Measurements from ENCODE around the gene EOMES.
"Not testable (repeated sequence)": the region's sequence is repeated elsewhere in the genome, so short reads cannot be mapped to it uniquely, and the experiment has no call there.

EOMES gene

DNA sequence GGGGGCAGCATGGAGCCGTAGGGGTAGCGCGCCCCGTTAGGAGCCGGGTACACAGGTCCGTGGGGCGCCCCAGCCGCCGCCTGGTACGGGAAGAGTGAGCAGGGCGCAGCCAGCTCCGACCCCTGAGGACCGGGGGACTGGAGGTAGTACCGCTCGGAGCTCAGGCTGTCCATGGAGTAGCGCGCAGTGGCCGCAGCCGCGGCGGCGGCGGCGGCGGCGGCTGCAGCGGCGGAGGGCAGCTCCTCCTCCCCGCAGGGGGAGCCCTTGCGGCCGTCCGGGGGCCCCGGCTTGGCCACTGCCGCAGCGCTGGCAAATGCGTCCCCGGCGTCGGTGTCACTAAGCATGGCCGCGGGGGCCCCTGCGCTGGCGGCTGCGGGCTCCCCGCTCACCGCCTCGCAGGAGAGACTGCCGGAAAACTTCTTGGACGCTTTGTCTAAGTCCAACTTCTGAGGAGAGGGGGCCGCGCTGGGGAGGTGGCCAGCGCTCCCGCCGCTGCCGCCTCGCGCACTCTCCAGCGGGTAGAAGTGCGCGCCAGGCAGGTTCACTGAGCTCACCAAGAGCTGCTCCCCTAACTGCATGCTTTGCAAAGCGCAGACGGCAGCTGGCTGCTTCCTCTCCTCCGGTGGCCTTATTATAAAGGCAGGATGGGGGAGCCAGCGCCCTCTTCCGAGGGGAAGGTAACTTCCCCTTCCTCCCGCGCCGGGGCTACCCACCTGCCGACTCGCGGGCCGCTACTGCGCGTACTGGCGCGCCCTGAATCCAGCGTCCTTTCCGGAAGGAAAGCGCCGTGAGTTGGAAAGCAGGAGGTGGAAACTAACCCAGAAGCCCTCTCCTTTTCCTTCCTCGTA lies at the start of gene EOMES:
Gene EOMES (minus strand): TSS at position 607 of the 848 bp plus-strand sequence. CDS start 29 bp downstream, at position 578.
- no peak for DNase-seq (ENCODE audit: low spot score)

GRCh38 chr3:27770384-27770783 lies 48.3 kb upstream of the EOMES start:
- DNase-seq (ENCODE audit: low spot score): not testable (repeated sequence)

GRCh38 chr3:27767000-27767399 lies 44.9 kb upstream of the EOMES start:
- DNase-seq (ENCODE audit: low spot score): no peak

DNA sequence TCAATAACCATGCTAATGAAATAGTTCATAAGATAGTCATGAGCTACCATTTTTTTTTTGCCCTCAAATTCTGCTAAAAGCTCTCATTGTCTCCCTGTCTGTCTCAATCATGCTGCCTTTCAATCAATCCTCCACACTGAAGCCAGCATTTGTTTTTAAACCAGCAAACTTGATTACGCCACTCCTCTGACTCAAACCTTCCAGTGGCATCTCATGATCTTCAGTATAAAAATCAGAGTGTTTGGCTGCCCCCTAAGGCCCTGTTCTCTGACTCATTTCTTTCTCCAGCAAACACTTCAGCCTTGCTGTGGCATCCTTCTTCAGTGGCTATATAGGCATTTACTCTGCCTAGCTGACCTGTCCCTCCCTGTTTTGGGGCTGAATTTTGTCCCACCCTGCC lies 36.0 kb upstream of the EOMES start:
- DNase-seq (ENCODE audit: low spot score): no peak

- DNase-seq (ENCODE audit: low spot score): no peak
These were observed 34.8 kb upstream of the EOMES start for GRCh38 chr3:27756877-27757276.

DNA sequence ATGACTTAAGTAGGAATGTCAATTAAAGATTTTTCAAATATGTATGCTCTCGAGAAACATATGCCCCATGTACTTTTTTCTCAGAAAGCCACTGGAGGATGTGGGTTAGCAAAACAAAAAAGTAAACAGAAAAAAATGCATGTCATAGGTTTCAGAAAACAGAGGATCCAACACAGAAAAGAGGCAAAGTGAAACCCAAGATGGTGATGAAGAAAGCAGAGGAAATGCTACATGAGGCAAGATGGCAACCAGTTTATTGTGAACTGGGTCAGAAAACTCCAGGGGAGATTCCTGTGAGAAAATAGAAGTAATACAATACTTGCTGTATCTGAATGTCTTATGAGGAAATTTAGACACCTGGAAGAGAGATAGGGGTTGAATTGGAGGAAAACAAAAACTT lies 30.8 kb upstream of the EOMES start:
- no peak for DNase-seq (ENCODE audit: low spot score)

DNA sequence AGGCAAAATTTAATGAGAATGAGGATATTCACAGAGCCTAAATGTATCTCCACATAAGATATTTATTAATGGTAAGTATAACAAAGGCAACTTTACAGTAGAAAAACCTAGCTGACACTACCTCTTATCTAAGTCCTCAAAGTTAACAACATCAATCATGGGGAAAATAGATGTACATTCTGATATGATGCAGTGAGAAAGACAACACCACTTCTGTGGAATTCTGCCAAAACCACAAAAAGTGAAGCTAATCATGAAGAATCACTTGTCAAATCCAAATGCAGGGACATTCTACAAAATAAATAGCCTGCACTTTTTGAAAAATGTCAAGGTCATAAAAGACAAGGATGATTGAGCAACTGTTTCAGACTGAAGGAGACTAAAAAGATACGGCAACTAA lies 27.5 kb upstream of the EOMES start:
- DNase-seq (ENCODE audit: low spot score): no peak

- DNase-seq (ENCODE audit: low spot score): no peak
These were observed 24.7 kb upstream of the EOMES start for GRCh38 chr3:27746838-27747237.

DNA sequence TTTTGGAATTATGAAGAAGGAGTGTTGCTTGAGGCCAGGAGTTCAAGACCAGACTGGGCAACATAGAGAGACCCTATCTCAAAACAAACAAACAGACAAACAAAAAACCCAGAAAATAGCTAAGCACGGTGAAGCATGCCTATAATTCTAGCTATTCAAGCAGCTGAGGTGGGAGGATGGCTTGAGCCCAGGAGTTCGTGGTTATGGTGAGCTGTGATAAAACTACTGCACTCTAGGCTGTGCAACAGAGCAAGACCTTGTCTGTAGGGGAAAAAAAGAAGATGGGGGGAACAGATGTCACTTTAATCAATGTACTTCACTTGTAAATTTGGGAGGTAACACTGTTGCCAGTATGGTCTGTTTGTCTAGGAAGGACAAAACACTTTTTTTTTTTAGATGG lies 18.7 kb upstream of the EOMES start:
- DNase-seq (ENCODE audit: low spot score): no peak

DNA sequence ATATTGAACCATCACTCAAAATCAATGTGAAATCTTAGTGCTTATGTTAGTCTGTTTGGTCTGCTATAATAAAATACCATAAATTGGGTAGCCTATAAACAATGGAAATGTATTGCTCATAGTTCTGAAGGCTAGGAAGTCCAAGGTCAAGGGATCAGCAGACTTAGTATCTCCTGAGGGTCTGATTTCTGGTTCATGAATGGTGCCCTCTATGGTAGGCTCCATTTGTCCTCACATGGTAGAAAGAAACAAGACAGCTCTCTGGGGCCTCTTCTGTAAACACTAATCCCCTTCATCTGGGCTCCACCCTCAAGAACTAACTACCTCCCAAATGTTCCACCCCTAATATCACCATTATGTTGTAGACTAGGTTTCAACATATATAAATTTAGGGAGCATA lies 15.0 kb upstream of the EOMES start:
- DNase-seq (ENCODE audit: low spot score): no peak

- no peak for DNase-seq (ENCODE audit: low spot score)
These were observed 8.9 kb upstream of the EOMES start for GRCh38 chr3:27730774-27731659.

- DNase-seq (ENCODE audit: low spot score): no peak
These were observed 7.9 kb upstream of the EOMES start for GRCh38 chr3:27729748-27730611.

DNA sequence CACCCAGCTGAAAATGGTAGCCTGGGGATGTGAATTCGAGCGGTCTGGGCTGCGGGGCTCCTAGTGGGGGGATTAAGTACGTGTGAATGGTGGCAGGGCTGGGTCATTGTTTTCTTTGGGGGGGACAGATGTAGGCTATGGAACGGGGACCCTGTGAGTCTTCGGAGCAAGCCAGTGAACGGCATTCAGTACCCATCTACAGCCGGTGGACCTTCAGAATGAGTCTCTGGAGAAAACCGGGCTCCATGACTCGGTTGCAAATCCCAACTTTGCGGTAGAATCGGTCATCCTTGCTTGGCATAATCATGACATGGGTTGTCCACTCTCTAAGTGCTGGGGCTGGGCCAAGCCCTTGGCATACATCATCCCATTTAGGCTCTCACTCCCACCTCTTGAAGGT lies 7.2 kb upstream of the EOMES start:
- no peak for DNase-seq (ENCODE audit: low spot score)

- no peak for DNase-seq (ENCODE audit: low spot score)
These were observed 6.3 kb upstream of the EOMES start for GRCh38 chr3:27728195-27729087.

DNA sequence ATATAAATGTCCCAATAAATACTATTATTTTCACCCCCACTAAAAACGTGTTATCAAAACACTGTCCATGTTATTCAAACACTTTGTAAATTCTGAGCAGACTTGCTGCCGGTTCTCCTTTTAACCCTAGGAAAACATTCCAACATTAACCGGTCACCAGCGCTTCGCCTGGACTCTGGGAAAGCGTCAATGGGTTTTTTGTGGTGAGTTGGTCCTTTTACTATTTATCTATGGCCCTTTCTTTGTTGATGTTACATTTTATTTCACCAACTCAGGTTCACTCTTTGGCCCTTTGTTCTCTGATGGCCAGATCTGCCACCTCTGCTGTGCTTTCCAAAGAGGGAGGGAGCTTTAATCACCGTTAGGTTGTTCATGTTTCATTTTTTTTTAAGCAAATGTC lies 4.1 kb upstream of the EOMES start:
- no peak for DNase-seq (ENCODE audit: low spot score)

DNA sequence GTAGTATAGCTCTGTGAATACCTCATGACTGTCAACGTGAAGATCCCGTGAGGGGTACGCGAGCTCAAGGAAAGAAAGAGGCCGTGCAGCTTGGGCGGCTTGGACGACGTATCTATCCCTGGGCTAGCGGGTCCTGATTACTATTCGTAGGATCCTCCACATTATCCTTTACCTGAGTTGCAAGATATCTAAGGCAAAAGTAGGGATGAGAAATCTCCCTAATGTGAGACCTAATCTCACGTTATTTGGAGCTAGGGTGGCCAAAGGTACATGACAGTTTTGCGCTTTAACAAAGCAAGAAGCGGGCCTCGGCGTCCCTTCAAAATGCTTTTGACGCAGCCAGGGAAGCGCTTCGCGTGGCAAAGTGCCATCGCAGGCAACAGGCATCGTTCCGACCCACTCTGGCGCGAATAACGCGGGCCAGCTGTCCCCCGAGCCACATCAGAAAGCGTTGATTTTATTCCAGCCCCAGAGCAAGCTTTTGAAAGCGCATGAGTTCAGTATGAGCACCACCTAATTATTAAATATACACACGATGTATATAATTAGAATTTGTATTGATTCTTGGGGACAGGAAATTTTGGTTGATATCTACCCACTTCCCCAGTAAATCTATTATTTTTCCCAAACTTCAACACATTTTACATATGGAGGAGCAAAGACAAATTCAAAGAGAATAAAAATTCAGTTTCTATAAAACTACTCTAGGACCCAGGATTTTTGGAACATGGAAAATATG lies 2.5 kb upstream of the EOMES start:
- DNase-seq (ENCODE audit: low spot score): no peak

- DNase-seq (ENCODE audit: low spot score): no peak
These were observed 1.8 kb upstream of the EOMES start for GRCh38 chr3:27723815-27724458.

DNA sequence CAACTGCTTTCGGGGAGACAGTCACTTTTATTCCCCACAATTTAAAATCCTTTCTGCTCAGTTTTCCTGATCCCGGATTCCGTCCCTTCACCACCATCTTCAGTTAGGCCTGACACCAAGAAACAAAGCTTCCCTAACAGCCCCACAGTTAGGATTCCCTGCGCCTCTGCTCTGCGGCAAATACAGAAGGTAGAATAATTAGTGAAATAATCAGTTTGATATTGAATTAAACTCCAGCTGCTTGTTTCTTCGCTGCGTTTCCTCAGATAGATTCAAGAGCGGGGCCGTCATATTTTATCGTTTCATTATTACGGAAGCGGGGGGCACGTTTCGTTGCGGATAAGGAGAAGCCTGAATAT lies 1.3 kb upstream of the EOMES start:
- DNase-seq (ENCODE audit: low spot score): no peak

DNA sequence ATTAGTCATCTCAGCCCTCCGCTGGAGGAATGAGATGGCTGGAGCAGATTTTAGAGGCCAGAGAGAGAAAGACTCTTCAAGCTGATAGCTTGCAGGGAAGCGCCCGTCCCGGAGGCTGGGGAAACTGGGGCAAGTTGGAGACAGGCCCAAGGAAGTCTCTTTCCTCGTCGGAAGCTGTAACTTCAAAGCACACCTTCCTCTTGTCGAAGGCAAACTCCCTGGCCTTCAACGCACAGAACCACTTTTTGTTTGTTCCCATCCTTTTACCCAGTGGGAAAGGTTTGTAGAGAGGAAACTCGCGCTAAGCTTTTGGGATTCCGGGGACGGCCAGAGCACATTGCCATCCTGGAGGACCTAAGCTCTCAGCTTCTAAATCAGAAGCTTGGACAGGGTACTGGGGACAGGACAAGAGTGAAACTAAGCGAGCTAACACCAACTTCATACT lies 900 bp upstream of the EOMES start:
- no peak for DNase-seq (ENCODE audit: low spot score)

Measured in globus pallidus (tissue), 1 donor.